Activated CD8-positive, alpha-beta memory T cell treated with anti-CD3 and anti-CD28 coated beads for 36 hours (primary cell): ENCODE measurements around the gene FLT1. TPM values are rescaled to one million over a fixed set of nuclear protein-coding genes. Genes with fewer than 3 reads are reported as not detected.

Source experiments
- CTCF ChIA-PET: fragments of 350-600 bp; sonication (Branson Sonifier 250); formaldehyde crosslinking; loops from one replicate; lab custom pipeline; 2021; ENCODE audit warnings: antibody characterized with exemption; lab: Charles Lee
- POLR2A ChIA-PET: fragments of 350-600 bp; sonication (Branson Sonifier 250); formaldehyde crosslinking; loops from one replicate; lab custom pipeline; 2021; ENCODE audit warnings: antibody characterized with exemption; lab: Charles Lee
- total RNA-seq, 2 experiments: library from RNA; stranded (reverse); gene quantifications; one replicate each; pipeline ENCODE4 v1.2.3, GENCODE V29; 2021

Gene FLT1
- total RNA-seq, 2 experiments from 2014 or later: 2.5 to 2.7 TPM

DNA sequence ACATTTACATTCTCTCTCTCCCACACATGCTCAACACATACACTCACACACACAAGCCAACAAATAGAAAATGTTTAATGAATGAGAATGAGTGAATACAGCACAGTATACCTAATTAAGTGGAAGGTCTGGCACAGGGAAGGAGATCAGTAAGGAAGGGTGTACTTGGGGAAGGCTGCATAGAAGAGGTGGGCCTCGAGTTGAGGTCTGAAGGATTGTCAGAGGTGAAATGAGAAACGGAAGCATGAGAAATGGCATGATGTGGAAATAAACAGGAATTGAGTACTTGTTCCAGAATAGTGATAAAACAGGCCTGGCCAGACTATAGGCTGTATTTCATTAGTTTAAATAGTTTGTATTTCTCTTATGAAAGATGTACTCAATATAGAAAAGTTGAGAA is 136.2 kb downstream of the FLT1 start:
- ChIA-PET CTCF (no interaction called here), POLR2A (no interaction called here)

DNA sequence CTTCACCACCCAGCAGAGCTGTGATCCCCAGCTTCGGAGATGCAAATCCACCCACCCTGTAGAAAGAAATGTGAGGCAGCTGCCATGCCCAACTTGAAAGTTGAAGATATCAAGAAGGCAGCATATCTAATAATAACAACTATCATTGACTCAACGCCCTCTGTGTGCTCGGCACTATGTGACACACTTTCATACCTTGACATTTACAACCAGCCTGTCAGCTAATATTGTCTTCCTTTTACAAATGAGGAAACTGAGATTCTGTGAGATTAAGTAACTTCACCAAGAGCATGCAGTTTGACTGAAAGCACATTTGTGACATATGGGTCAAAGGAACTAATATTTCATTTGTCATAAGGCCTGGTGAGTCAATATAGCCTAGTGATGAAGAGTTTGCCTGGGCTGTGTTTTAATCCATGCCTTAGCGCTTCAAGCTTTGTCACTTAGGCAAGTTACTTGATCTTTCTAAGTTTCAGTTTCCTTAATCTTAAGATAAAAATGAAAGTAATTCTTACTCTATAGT is 137.0 kb downstream of the FLT1 start:
- POLR2A ChIA-PET: no interaction called here
- CTCF ChIA-PET: no interaction called here

DNA sequence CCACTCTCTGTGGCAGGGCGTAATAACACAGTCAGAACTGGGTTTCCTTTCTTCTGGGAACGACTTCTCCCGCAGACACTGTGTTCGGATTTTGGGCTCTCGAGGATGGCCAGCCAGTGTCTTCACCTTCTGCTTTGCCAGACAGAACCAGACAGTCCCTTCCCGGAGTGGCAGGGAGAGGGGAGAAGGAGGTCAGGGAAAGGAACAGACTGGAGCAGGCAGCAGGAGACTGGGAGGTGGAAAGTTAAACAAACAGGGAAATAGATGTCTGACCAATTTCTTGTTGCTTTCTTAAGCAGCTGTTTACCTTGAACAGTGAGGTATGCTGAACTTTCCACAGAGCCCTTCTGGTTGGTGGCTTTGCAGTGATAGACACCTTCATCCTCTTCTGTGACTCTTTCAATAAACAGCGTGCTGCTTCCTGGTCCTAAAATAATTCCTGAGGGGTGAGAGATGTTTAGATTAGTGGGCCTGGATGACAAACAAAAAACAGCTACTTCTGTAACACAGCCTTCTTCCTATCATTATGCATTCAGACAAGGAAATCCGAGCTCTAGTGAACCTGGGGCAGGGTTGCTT is 137.6 kb downstream of the FLT1 start:
- POLR2A ChIA-PET: no interaction called here

DNA sequence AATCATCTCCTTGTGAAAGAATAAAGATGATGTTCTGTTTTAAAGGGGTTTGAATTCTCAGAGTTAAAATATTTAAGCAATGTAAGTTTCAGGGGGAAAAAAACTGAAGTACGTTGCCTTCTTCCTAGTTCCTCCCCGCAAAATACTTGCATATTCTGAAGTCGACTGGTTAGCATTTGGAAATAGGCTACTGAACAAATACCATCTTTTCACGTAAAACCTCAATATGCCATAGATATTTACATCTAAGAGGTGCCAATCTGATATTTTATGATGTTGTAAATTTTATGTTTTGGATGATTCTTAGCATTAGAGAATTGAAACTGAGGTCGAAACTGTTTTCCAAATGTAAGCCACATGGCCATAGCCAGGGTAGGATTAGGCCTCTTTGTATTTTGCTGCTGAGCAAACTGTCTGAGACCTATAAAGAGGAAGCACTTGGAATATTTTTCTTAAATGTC is 138.3 kb downstream of the FLT1 start:
- CTCF ChIA-PET: no interaction called here
- POLR2A ChIA-PET: no interaction called here

More for the DNA sequence above, 137.6 kb downstream of the FLT1 start:
- CTCF ChIA-PET: no interaction called here

DNA sequence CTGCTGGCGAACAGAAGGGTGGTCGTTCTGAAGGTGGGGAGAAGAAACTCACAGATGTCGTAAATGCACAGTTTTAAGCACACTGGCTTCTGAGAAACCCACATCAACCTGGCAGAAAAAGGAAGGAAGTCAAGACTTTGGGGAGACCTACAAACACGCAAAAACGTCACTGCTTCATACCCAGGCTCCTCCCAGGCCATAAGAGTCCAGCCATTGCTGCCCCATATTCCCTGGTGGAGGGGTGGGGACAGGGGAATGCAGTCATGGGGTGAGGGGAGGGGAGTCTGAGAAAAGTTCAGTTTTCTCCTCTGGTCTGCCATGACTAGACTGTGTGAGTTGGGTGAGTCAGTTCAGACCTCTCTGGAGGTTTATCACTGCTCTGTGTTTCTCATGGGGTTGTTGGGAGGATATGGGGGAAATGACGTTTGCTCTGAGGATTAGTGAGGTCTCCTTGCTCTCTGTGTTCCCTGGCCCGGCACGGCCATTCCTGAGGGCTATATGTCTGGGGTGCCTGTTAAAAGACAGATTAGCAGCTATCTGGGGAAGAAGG is 139.0 kb downstream of the FLT1 start:
- POLR2A ChIA-PET: no interaction called here
- CTCF ChIA-PET: no interaction called here

DNA sequence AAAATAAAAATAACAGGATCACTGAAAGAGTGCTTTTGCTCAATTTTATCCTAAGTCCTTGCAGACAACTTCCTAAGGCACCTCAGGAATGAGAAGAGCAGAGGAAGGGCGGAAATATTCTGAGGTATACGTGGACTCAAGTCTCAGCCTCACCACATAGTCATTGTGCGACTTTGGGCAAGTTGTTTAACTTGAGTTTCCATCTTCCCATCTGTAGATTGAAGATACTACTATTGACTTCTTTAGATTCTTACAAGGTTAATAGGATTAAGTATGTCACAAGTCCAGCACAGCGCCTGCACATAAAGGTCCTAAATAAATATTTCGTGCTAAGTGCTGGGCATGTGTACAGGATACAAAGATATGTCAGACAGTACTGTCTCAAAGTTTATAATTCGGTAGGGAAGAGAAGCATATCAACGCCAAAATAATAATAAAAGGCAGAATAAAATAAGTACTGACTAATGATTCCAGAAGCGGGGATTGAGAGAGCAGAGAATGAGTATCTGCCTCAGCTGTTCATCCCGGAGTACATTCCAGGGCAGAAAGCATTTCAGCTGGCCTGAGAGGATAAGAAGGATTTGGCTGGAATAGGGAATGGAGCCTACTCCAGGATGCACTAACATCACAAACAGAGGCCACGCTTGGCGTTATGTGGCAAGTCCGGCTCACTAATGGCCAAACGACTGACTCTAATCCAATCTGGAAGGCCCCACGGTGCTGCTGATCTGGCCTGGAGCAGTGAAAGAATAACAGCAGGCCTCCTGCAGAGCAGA is 139.7 kb downstream of the FLT1 start:
- ChIA-PET POLR2A (no interaction called here), CTCF (no interaction called here)

DNA sequence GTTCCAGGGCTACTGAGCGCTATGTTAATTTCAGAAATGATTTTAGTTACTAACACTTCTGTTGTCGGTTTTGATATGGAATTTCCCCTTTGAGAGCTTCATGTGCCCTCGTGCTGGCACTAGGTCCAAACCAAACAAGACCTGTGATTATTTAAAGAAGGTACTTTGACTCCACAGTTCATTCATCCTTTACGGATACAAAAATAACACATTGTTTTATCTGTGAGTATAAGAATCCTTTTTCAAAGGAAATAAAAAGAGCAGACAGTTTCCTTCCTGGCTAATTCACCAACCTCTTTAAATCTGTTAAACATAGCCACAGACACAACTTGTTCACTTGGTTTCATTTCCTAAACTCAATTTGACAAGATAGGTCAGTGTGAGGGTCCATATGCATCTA is 141.2 kb downstream of the FLT1 start:
- CTCF ChIA-PET: no interaction called here
- POLR2A ChIA-PET: no interaction called here

DNA sequence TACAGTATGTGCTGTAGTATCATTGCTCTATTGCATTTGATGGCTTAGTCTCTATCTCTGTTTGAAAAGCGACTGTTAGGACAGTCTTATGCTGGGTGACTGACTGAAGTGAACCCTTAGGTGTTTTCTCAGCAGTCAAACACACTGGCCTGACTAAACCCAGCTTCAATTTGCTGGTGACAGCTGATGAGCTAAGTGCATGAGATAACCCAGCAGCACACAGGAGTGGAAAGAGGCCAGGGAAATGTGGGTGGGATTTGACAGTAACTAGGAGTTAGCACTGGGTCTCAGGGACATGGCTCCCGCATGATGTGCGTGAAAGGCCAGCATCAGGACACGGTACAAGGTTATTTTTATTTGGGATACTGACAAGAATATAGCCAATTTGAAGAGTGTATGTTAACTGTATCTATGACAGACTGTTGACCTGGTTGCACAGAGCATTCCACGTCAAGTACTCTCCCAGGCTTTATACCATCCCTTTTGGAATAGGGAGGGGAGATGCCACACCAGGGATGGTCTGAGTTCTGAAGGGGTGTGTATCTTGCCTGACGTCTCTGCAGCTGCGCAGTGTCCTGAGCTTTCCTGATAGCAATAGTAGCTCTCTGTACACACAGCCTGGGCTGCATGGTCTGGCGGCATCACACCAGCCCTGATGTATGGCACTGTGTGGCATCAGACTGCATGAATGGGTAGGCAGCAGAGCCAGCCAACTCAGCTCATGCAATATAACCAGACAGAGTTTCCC is 144.8 kb downstream of the FLT1 start:
- POLR2A ChIA-PET: no interaction called here
- CTCF ChIA-PET: no interaction called here

DNA sequence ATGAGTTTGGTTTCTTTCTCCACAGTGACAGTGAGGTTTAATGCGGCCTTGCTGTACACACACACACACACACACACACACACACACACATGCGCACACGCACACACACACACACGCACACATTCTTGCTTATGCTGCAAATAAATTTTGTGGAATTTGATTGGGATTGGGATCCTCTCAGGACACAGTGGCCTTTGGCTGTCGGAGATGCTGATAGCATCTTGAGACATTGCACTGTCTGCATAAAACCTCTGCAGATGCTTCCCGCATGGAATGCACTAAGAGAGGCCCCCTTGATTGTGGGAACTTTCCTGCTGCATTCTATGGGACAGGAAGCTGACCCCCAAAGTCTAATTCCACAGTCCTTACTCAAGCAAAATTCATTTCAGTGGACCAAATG is 145.6 kb downstream of the FLT1 start:
- CTCF ChIA-PET: no interaction called here
- POLR2A ChIA-PET: no interaction called here

DNA sequence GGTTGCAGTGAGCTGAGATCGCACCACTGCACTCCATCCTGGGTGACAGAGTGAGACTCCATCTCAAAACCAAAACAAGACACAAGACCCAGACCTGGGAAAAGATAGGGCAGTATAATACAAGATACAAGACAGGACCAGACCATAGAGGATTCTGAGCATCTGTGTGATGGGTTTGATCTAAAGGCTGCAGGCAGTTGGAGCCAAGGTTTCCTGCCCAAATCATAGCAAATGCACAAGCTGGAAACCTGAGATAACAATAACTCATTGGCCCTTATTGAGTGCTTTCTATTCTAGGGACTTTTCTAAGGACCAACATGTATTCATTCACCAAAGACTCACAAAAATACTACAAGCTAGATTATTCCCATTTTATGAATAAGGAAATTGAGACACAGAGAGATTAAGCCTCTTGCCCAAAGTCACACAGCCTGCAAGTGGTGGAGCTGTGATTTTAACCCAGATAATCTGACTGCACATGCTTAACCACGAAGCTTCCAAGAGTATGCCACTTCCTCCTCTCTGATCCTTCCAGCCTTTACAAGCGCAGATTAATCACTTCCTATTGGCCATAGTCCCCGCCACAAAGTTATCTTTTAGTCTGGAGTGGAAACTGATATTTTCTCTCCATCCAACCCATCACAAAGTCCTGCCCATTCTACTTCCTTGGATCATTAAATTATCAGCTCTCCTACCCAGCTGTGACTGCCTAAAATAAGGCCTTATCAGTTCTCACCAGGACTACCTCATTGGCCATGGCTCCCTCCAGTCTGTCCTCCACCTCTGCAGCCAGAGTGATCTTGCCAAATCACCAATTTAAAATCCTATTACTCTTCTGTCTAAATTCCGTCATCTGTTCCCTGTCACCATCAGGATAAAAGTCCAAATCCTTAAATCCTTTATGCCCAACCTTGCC is 147.2 kb downstream of the FLT1 start:
- POLR2A ChIA-PET: no interaction called here

DNA sequence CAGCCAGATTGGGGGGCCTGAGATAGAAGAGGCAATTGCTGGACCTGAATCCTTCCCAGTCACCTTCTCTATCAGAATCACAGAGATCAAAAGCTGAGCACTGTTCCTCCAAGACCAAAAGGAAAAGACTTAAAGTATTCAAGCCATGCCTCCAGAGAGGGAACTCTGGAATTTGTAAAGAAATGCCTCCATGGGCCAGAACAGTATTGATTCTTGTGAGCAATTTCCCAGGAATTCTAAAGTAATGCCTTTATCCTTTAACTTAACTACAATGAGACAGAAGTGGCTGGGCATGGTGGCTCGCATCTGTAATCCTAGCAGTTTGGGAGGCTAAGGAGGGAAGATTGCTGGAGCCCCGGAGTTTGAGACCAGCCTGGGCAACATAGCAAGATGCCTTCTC is 148.8 kb downstream of the FLT1 start:
- ChIA-PET POLR2A (no interaction called here), CTCF (no interaction called here)

More for the DNA sequence above, 147.2 kb downstream of the FLT1 start:
- CTCF ChIA-PET: no interaction called here

DNA sequence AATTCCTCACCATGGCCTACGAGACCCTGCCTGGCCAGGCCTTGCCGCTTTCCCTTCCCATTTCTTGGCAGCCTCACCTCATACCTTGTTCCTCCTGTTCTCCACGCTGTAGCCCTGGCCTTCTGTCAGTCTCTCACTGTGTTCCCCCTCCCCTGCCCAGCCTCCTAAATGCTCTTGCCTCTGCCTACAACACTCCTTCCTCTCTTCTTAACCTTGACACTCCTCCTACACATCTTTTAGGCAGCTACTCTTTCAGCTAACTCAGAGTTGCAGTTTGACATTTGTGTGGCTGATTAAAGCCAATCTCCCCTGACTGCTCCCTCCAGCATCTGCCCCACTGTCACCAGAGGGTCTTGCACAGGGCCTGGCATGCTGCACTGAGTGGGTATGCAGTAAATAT is 150.8 kb downstream of the FLT1 start:
- CTCF ChIA-PET: no interaction called here

DNA sequence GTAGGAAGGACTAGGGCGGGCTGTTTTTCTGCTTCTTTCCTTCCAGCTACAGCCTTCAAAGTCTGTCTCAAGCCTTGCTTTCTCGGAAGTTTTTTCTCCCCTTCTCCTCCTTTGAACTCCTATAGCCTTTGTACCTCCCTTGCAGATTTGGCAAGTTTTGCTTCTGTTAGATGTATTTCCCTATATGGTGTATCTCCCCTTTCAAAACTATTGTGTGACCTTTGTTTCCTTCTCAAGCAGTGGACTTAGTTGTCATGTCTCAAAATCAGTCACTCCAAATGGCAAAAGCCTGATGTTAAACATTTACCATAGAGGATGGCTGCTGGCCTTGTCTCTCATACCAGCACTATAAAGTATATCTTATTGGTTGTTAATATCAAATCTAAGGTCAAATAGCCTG is 152.7 kb downstream of the FLT1 start:
- POLR2A ChIA-PET: no interaction called here
- CTCF ChIA-PET: no interaction called here

More for the DNA sequence above, 150.8 kb downstream of the FLT1 start:
- POLR2A ChIA-PET: no interaction called here

DNA sequence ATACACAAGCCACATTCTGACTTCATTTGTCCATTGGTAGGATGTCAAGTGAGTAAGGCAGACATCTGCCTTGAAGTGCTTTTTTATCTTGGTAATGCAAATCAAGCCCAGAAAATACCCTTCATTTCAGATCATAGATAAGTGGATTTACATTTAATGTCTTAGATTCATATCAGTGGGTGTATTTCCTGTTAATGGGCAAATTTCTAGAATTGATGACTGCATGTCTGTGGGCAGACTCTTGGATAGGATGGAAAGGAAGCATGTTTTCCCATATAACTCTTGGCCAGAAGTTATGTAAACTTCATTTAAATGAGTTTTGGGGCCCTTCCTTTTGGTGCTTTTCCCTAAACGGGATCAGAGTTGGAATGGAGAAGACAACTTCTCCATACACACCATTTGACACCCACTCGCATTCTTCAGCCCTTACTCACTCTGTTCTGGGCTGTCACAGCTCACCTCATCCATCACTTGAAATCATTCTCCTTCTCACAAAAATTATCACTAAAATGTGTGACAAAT is 154.6 kb downstream of the FLT1 start:
- ChIA-PET POLR2A (no interaction called here), CTCF (no interaction called here)

DNA sequence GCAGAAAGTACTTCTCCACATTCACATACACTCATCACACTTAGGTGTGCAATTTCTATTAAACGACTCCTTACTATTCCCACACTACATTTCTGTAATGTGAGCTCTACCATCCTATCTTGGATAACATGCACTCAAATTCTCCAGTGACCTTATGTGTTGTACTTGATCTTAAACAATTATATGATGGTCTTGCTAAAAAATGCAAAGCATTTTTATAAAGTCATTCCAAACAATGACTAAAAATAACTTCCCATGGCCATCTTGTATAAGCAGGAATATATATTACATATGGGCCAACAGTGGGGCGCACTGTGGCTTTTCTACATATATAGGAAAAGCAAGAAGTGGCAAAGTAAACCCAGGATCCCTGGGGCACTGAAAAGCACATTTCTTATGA is 155.5 kb downstream of the FLT1 start:
- ChIA-PET POLR2A (no interaction called here), CTCF (no interaction called here)

DNA sequence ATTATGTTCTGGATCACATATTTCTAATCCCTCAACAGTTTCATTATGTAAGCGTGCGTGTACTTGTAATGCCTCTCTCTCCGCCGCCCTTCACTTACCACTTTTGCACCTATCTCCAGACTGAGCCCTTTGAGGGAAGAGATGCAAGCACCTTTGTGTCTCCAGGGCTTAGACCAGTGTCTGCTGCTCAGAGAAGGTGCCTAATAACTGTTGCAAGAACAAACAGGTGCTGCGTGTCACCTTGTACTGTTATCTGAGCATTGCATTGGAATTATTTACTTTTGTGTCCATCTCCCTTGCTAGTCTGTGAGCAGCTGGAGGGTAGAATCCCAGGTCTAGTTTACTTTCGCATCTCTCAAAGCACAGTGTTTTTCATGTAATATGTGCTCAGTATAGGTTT is 156.2 kb downstream of the FLT1 start:
- ChIA-PET CTCF (no interaction called here), POLR2A (no interaction called here)

DNA sequence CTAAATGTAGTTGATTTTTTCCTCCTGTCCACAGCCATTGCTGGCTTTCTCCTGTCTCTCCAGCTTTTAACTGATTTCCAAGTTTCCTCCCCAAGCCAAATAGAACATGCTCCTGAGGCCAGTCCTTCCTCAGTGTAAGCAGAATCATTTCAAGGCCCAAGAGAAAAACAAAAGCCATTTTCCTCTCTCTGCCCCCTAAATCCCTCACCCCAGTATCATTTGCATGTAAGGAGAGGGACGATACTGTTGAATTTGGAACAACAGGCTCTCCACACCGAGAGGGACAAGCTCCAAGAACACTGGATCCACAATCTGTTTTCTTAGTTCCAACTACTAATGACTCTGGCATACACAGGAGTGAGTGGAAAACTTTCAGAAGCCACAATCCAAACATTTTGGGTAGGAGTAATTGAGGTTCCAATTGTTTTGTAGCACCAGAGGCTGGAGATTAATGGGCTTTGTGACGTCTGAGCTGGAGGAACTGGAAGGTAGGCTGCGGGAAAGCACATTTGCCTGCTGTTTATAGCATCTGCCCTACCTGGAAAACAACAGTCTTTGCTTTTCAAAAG is 156.8 kb downstream of the FLT1 start:
- ChIA-PET POLR2A (no interaction called here), CTCF (no interaction called here)

DNA sequence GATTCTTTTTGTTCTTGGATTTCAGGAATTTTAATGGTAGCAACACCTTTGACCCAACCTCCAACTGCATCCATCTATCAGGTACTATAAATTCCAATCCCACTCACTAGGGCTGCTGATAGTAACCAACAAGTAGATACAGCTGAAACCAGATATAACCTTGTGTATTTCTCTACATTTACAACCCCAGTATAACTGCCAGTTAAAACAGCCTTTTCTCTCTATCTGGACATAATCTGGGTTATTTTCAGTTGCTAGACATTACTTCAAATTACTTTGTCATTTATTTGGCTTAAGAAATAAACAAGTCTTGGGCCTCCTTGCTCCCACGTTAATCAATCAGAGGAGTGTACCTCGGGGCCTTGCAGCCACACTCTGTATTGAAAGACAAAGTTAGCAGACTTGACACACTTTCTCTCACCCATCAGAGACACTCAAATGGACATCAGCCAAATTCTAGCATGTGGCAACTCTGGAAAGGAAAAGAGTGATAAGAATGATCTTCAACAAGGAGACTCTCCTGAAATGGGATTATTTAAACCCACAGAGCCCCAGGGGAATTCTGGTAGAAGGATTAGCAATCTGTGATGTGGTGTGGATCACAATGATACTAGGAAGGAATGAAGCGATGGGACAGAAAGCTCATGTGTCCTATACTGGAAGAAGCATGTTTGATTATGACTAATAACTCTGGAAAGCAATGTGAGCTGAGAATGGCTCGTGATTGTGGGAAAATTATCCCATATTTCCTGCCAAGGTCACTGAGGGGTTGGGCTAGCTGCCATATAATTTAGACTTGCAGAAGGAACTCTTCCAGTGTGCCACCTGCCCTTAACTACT is 157.5 kb downstream of the FLT1 start:
- CTCF ChIA-PET: no interaction called here

More for the DNA sequence above, 157.5 kb downstream of the FLT1 start:
- POLR2A ChIA-PET: no interaction called here
